ENCODE results near the gene GPR35.
"Not testable (repeated sequence)": the region's sequence is repeated elsewhere in the genome, so short reads cannot be mapped to it uniquely, and the experiment has no call there.

The GPR35 gene

GRCh38 chr2:240603846-240604245 lies 21.4 kb upstream of the GPR35 start:
- no peak for DNase-seq

- no peak for DNase-seq
Measured at GRCh38 chr2:240604291-240604938, 20.9 kb upstream of the GPR35 start.

- no peak for DNase-seq
Measured at GRCh38 chr2:240604939-240605716, 20.2 kb upstream of the GPR35 start.

GRCh38 chr2:240605867-240606743 lies 19.2 kb upstream of the GPR35 start:
- DNase-seq = no peak

- DNase-seq = no peak
Measured at GRCh38 chr2:240611601-240612210, 13.6 kb upstream of the GPR35 start.

GRCh38 chr2:240613781-240614180 lies 11.5 kb upstream of the GPR35 start:
- no peak for DNase-seq

GRCh38 chr2:240614391-240614790 lies 10.9 kb upstream of the GPR35 start:
- DNase-seq = no peak

GRCh38 chr2:240615396-240615795 lies 9.9 kb upstream of the GPR35 start:
- no peak for DNase-seq

GRCh38 chr2:240615820-240616547 lies 9.3 kb upstream of the GPR35 start:
- no peak for DNase-seq

- not testable (repeated sequence) for DNase-seq
Measured at GRCh38 chr2:240616860-240617666, 8.2 kb upstream of the GPR35 start.

GRCh38 chr2:240618776-240619175 lies 6.5 kb upstream of the GPR35 start:
- DNase-seq = no peak

GRCh38 chr2:240619506-240620148 lies 5.7 kb upstream of the GPR35 start:
- no peak for DNase-seq

GRCh38 chr2:240620149-240620731 lies 5.0 kb upstream of the GPR35 start:
- no peak for DNase-seq

GRCh38 chr2:240620859-240621258 lies 4.4 kb upstream of the GPR35 start:
- no peak for DNase-seq

- no peak for DNase-seq
Measured at GRCh38 chr2:240622060-240622411, 3.2 kb upstream of the GPR35 start.

GRCh38 chr2:240622531-240623235 lies 2.6 kb upstream of the GPR35 start:
- DNase-seq = no peak

GRCh38 chr2:240623531-240624010 lies 1.7 kb upstream of the GPR35 start:
- no peak for DNase-seq

GRCh38 chr2:240624011-240624949 lies 1.0 kb upstream of the GPR35 start:
- DNase-seq = no peak

All from stimulated activated CD4-positive, alpha-beta T cell treated with anti-CD3 and anti-CD28 coated beads, Interleukin-4, amount 100 ng/mL, for 24 hours (primary cell).